GM18868 (cell line): ENCODE data around the gene SULT2B1.
"Not testable (repeated sequence)": the region's sequence is repeated elsewhere in the genome, so short reads cannot be mapped to it uniquely, and the experiment has no call there.

Experiments
- ATAC-seq: cut with Tn5 transposase; IDR thresholded peaks from one replicate; pipeline ENCODE4 v1.9.1; 2021; ENCODE audit warnings: mild to moderate bottlenecking, moderate library complexity; ENCODE audit not compliant: unreplicated experiment

The SULT2B1 gene

GRCh38 chr19:48556825-48557224 is 4.9 kb downstream of the SULT2B1 start:
- no peak for ATAC-seq

- no peak for ATAC-seq
Observed at GRCh38 chr19:48558018-48558684, 6.2 kb downstream of the SULT2B1 start.

GRCh38 chr19:48560095-48560530 is 8.1 kb downstream of the SULT2B1 start:
- no peak for ATAC-seq

GRCh38 chr19:48561412-48561811 is 9.4 kb downstream of the SULT2B1 start:
- no peak for ATAC-seq

GRCh38 chr19:48565090-48565489 is 13.1 kb downstream of the SULT2B1 start:
- ATAC-seq, result no peak

- ATAC-seq, result no peak
Observed at GRCh38 chr19:48568345-48568886, 16.4 kb downstream of the SULT2B1 start.

GRCh38 chr19:48569814-48570213 is 17.8 kb downstream of the SULT2B1 start:
- no peak for ATAC-seq

GRCh38 chr19:48571378-48572162 is 19.6 kb downstream of the SULT2B1 start:
- no peak for ATAC-seq

GRCh38 chr19:48573163-48573505 is 21.2 kb downstream of the SULT2B1 start:
- no peak for ATAC-seq

- no peak for ATAC-seq
Observed at GRCh38 chr19:48575931-48576622, 24.1 kb downstream of the SULT2B1 start.

- ATAC-seq, result not testable (repeated sequence)
Observed at GRCh38 chr19:48577908-48578307, 25.9 kb downstream of the SULT2B1 start.

GRCh38 chr19:48578891-48579290 is 26.9 kb downstream of the SULT2B1 start:
- no peak for ATAC-seq

GRCh38 chr19:48582168-48582567 is 30.2 kb downstream of the SULT2B1 start:
- no peak for ATAC-seq

- no peak for ATAC-seq
Observed at GRCh38 chr19:48587387-48587786, 35.4 kb downstream of the SULT2B1 start.

- no peak for ATAC-seq
Observed at GRCh38 chr19:48588670-48589401, 36.9 kb downstream of the SULT2B1 start.

- ATAC-seq, result no peak
Observed at GRCh38 chr19:48591021-48591420, 39.0 kb downstream of the SULT2B1 start.

GRCh38 chr19:48595171-48595570 is 43.2 kb downstream of the SULT2B1 start:
- ATAC-seq, result no peak

- ATAC-seq, result no peak
Observed at GRCh38 chr19:48595833-48596232, 43.9 kb downstream of the SULT2B1 start.

- ATAC-seq, result no peak
Observed at GRCh38 chr19:48596237-48596636, 44.3 kb downstream of the SULT2B1 start.

- ATAC-seq, result no peak
Observed at GRCh38 chr19:48596679-48597465, 44.9 kb downstream of the SULT2B1 start.
